ENCODE measurements around the gene ADAT3.
"Not testable (repeated sequence)": the region's sequence is repeated elsewhere in the genome, so short reads cannot be mapped to it uniquely, and the experiment has no call there.

ADAT3 gene

DNA sequence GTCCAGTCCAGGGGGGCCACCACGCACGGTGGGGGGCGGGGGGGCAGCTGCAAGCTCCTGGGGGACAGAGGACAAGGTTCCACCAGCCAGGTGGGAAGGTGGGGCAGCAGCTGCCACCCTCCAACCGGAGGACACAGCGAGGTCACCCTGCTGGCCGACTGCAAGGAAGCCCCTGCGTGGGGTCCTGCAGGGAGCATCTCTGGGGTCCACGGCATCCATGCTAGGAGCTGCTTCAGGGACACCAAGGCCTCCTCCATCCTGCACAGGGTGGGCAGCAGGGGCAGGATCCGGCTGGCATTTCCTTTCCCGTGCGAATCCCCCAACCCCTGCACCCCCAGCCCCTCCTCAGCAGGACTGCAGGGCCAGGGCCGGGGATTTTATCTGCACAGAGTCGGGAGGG, 33.6 kb upstream of the ADAT3 start:
- no peak overlapping the region for H3K4me3 Mint-ChIP-seq
- H3K36me3 Mint-ChIP-seq (ENCODE audit: low read depth) = peaks cover 3% of the 10 kb centered on the region
- no peaks in the 10 kb centered on the region for H3K27me3 Mint-ChIP-seq (ENCODE audit: low read depth)
- peaks cover 21% of the 10 kb centered on the region for H3K4me1 Mint-ChIP-seq
- TF ChIP-seq, protein P1, sequence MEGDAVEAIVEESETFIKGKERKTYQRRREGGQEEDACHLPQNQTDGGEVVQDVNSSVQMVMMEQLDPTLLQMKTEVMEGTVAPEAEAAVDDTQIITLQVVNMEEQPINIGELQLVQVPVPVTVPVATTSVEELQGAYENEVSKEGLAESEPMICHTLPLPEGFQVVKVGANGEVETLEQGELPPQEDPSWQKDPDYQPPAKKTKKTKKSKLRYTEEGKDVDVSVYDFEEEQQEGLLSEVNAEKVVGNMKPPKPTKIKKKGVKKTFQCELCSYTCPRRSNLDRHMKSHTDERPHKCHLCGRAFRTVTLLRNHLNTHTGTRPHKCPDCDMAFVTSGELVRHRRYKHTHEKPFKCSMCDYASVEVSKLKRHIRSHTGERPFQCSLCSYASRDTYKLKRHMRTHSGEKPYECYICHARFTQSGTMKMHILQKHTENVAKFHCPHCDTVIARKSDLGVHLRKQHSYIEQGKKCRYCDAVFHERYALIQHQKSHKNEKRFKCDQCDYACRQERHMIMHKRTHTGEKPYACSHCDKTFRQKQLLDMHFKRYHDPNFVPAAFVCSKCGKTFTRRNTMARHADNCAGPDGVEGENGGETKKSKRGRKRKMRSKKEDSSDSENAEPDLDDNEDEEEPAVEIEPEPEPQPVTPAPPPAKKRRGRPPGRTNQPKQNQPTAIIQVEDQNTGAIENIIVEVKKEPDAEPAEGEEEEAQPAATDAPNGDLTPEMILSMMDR (IDR thresholded peaks at IDR 0.05; ENCODE audit: unreplicated experiment in 3 of 3) = no peak
- no peaks in the 10 kb centered on the region for H3K9me3 Mint-ChIP-seq
- no peak overlapping the region for H3K27ac Mint-ChIP-seq

DNA sequence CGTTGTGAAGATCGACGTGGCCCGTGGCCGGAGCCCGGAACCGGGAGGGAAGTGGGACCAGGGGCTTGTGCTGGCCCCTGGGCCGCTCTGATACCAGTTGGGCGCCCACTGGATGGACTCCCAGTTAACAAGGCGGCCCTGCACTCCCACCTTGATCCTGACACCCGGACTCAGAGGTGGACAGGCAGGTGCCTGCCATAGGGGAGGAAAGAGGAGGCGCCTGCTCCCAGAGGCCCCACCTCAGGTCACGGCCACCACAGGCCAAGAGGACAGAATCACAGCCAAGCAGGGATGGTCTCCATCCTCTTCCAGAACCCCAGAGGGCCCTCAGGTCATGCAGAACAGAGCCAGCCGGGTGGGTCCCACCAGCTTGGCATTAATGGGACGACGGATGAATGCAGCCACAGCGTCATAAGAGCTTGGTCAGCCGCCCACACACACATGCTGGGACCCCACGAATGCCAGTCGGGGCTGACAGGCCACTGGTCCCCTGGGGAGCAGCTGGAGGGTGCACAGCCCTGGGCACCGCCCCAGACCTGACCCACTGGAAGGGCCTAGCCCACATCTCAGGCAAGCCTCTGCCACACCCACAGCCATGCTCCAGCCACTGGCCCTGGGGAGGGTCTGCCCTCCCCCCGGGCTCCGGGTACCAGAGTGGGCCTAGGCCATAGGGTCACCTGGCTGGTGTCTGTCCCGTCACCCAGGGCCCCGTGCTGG, 32.2 kb upstream of the ADAT3 start:
- Mint-ChIP-seq H3K4me1 (peaks cover 21% of the 10 kb centered on the region), H3K4me3 (peak overlapping the region in 1 of 3 experiments; percentile 20), H3K9me3 (no peaks in the 10 kb centered on the region), H3K36me3 (ENCODE audit: low read depth) (peaks cover 3% of the 10 kb centered on the region), H3K27ac (no peak overlapping the region), H3K27me3 (ENCODE audit: low read depth) (no peaks in the 10 kb centered on the region)
- TF ChIP-seq, protein P1 (IDR thresholded peaks at IDR 0.05; ENCODE audit: unreplicated experiment in 3 of 3) = no peak

DNA sequence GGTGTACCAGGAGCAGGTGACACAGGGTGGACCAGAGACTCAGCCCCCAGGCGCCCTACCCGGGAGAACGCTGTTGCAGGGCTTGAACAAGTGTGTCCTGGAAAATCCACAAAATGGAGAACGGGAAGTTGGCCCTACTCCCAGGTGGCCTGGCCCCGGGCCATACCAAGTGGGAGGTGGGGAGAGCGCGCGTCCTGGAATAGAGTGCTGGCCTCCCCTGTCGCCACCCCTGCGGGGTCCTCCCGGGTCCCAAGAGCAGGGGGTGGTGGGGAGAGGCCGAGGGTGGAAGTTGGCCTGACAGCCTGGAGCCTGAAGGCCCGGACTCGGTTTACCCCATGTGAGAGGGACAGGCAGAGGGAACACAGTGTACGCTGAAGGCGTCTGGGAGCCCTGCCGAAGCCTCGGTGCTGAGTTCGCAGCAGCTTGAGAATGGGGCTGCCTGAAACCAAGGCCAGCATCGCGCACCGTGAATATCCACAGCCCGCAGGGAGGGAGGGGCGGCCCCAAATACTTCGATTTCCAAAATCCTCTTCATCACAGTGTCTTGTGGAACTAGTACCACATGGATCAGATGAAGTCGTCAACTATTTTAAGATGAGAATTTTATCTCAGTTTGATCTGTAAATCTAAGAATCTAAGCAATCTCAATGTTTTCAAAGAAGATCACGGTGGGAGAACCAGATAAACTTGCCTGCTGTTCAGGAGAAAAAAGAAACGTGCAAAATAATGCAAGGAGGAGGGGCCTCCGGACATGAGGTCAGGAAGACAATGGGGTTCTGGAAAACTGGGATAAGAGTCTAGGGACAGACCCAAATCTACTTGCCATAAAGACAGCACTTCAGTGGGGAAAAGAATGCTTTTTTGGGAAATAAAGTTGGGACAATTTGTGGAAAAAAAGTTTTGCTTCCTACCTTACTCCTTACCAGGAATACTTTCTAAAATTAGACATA, 31.4 kb upstream of the ADAT3 start:
- peaks cover 21% of the 10 kb centered on the region for H3K4me1 Mint-ChIP-seq
- H3K27ac Mint-ChIP-seq = peak overlapping the region; percentile 62 to 89 (median 76)
- H3K36me3 Mint-ChIP-seq (ENCODE audit: low read depth) = peaks cover 3% of the 10 kb centered on the region
- H3K4me3 Mint-ChIP-seq = peak overlapping the region; percentile 94 to 98 (median 96)
- no peaks in the 10 kb centered on the region for H3K27me3 Mint-ChIP-seq (ENCODE audit: low read depth)
- no peaks in the 10 kb centered on the region for H3K9me3 Mint-ChIP-seq
- TF ChIP-seq, protein P1 (IDR thresholded peaks at IDR 0.05; ENCODE audit: unreplicated experiment in 3 of 3) = no peak

DNA sequence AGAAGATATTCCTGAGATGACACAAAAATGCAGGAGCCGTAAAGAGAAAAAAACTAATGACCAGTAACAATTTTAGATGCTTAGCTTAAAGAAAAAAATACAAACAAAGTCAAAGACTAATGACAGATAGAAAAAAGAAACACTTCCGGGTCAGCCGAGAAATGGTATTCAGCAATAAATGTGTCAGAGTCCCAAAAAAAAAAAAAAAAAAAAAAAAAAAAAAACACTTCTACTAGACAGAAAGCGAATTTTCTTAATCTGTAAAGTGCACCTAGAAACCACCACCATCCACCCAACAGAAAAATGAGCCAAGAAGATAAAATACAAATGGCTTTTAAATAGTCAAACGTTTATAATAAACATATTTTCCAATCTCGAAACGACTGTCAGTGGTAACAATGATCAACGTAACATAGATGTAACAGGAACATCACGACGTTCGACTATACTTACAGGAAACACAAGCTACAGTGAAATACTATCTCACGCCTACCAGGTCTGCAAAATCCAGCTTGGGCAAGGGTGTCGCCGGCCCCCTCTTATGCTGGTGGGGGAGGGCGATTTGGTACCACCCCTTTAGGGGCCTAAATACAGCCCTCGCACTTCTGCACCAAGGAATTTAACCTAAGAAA, 30.5 kb upstream of the ADAT3 start:
- TF ChIP-seq, protein P1 (IDR thresholded peaks at IDR 0.05; ENCODE audit: unreplicated experiment in 3 of 3) = no peak
- H3K4me1 Mint-ChIP-seq = peaks cover 21% of the 10 kb centered on the region
- no peaks in the 10 kb centered on the region for H3K9me3 Mint-ChIP-seq
- peaks cover 3% of the 10 kb centered on the region for H3K36me3 Mint-ChIP-seq (ENCODE audit: low read depth)
- peak overlapping the region; percentile 62 to 89 (median 76) for H3K27ac Mint-ChIP-seq
- no peaks in the 10 kb centered on the region for H3K27me3 Mint-ChIP-seq (ENCODE audit: low read depth)
- peak overlapping the region; percentile 94 to 98 (median 96) for H3K4me3 Mint-ChIP-seq

DNA sequence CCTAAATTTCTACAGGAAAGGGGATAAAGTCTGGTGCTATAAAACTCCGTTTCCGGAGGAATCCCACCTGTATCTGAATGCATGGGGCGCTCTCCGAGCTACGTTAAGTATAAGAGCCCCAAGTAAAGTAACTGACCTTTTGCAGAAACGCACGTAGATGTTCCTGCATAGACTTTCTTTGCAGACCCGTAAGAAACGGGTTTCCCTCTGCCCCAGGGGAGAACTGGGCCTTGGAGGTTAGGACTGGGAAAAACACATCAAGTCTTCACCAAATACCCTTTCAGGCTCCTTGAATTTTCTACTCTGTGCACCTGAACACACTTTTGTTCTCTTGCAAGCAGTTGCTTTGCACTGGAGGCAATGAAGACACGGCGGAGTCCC, 29.9 kb upstream of the ADAT3 start:
- not testable (repeated sequence) for H3K9me3 Mint-ChIP-seq; H3K36me3 Mint-ChIP-seq (ENCODE audit: low read depth); H3K27me3 Mint-ChIP-seq (ENCODE audit: low read depth)
- peak overlapping the region; percentile 94 to 98 (median 96) for H3K4me3 Mint-ChIP-seq
- H3K27ac Mint-ChIP-seq = peak overlapping the region; percentile 62 to 91 (median 89)
- peaks cover 21% of the 10 kb centered on the region for H3K4me1 Mint-ChIP-seq

Measured in nephron (organoid).